Measurements from ENCODE around the gene ZSWIM2. TPM values are rescaled to one million over a fixed set of nuclear protein-coding genes. Genes with fewer than 3 reads are reported as not detected.
A peak's percentile ranks its signal among the peaks of the same experiment; 100 is the strongest.

Gene ZSWIM2
- total RNA-seq, 1 experiment from 2014 or later, result not detected

GRCh38 chr2:186868344-186868743, 19.4 kb upstream of the ZSWIM2 start:
- Histone ChIP-seq H3K9me2 (ENCODE audit: insufficient read depth) (no peaks in the 10 kb centered on the region), H3K27ac (no peak overlapping the region), H3K4me2 (no peak overlapping the region), H3K4me1 (replicated peaks; ENCODE audit: insufficient read depth) (no peaks in the 10 kb centered on the region), H2AFZ (no peak overlapping the region), H3K27me3 (ENCODE audit: insufficient read depth, low read depth) (no peaks in the 10 kb centered on the region), H3K36me3 (ENCODE audit: low read depth) (no peaks in the 10 kb centered on the region), H3K9me3 (ENCODE audit: insufficient read depth, low read depth) (no peaks in the 10 kb centered on the region), H3F3A (ENCODE audit: insufficient read depth, low read depth) (no peaks in the 10 kb centered on the region), H3K79me2 (ENCODE audit: low read depth) (no peaks in the 10 kb centered on the region), H4K20me1 (ENCODE audit: insufficient read depth) (no peaks in the 10 kb centered on the region), H3K4me3 (no peak overlapping the region)
- no TSS peak for BruUV-seq (replicated peaks)
- DNase-seq, result no peak
- POLR2A ChIA-PET (ENCODE audit: unreplicated experiment), result no interaction called here
- TF ChIP-seq EZH2 (IDR thresholded peaks at IDR 0.05; ENCODE audit: low read depth), result no peak
- TF ChIP-seq CTCF (conservative IDR thresholded peaks at IDR 0.05), result no peak
- intact Hi-C loops (cut with micrococcal nuclease; ENCODE audit: unreplicated experiment), result no loop called here
- CTCF ChIA-PET, result no interaction called here

DNA sequence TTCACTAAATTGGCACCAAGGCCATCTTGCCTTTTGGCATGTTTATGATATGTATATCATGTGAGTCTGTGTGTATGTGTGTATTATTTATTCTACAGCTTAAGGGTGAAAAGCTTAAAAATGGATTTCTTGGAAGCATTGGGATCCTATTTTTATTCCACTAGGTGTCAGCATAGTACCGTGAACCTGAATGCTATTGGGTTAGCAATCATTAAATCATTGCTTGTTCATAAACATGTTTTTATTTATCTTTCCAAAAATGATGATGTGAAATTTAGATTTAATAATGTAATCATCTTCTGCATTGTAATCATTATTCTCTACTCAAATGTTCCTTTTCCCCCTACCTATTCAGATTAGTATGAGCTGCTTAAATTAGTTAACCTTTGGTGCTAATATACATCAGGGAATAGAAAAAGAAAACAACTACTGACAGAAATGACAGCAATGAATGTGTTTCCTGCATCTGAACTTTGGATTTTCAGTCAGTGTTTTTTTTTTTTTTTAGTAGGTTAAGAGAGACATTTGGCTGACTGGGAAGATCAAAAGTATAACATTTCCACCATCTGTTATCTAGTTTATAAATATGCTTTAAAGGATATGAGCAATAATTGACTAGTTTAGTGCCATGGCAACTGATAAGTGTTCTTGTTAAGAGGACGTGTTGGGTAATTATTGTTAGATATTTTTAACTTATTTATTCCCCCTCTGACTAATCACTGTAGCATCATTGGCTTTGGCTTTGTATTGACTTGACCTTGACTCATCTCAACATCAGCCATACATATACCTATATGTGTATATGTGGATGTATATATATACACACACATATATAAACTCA, 14.1 kb upstream of the ZSWIM2 start:
- no peaks in the 10 kb centered on the region for H3F3A ChIP-seq (ENCODE audit: insufficient read depth, low read depth)
- H3K27me3 ChIP-seq (ENCODE audit: insufficient read depth, low read depth), result no peaks in the 10 kb centered on the region
- no peaks in the 10 kb centered on the region for H3K79me2 ChIP-seq (ENCODE audit: low read depth)
- no peaks in the 10 kb centered on the region for H4K20me1 ChIP-seq (ENCODE audit: insufficient read depth)
- no peak overlapping the region for H3K27ac ChIP-seq
- ChIA-PET CTCF (interaction anchor here (0.7 kb wide), 1 partner anchor 585 kb away, joined by 4 read pairs; the partner anchor contains the start of gene CALCRL), POLR2A (ENCODE audit: unreplicated experiment) (no interaction called here)
- no peak overlapping the region for H3K4me3 ChIP-seq
- TF ChIP-seq EZH2 (IDR thresholded peaks at IDR 0.05; ENCODE audit: low read depth) (no peak), CTCF (conservative IDR thresholded peaks at IDR 0.05) (peak; percentile 74)
- no peak for DNase-seq
- H3K4me1 ChIP-seq (replicated peaks; ENCODE audit: insufficient read depth), result no peaks in the 10 kb centered on the region
- intact Hi-C loops (cut with micrococcal nuclease; ENCODE audit: unreplicated experiment), result loop anchor here (1.0 to 5.0 kb wide), 3 partner anchors 91 to 719 kb away; no protein-coding TSS in a partner anchor
- no peaks in the 10 kb centered on the region for H3K36me3 ChIP-seq (ENCODE audit: low read depth)
- no peaks in the 10 kb centered on the region for H3K9me3 ChIP-seq (ENCODE audit: insufficient read depth, low read depth)
- H2AFZ ChIP-seq, result no peak overlapping the region
- no peak overlapping the region for H3K4me2 ChIP-seq
- no peaks in the 10 kb centered on the region for H3K9me2 ChIP-seq (ENCODE audit: insufficient read depth)
- no TSS peak for BruUV-seq (replicated peaks)

GRCh38 chr2:186855216-186855615, 6.2 kb upstream of the ZSWIM2 start:
- Histone ChIP-seq H3K4me3 (no peak overlapping the region), H3K27ac (no peak overlapping the region), H3K4me1 (replicated peaks; ENCODE audit: insufficient read depth) (no peaks in the 10 kb centered on the region), H2AFZ (no peak overlapping the region), H3K27me3 (ENCODE audit: insufficient read depth, low read depth) (no peaks in the 10 kb centered on the region), H3K9me2 (ENCODE audit: insufficient read depth) (no peaks in the 10 kb centered on the region), H3K9me3 (ENCODE audit: insufficient read depth, low read depth) (no peaks in the 10 kb centered on the region), H3F3A (ENCODE audit: insufficient read depth, low read depth) (no peaks in the 10 kb centered on the region), H3K79me2 (ENCODE audit: low read depth) (no peaks in the 10 kb centered on the region), H3K4me2 (no peak overlapping the region), H3K36me3 (ENCODE audit: low read depth) (no peaks in the 10 kb centered on the region), H4K20me1 (ENCODE audit: insufficient read depth) (no peaks in the 10 kb centered on the region)
- no TSS peak for BruUV-seq (replicated peaks)
- DNase-seq, result no peak
- ChIA-PET CTCF (no interaction called here), POLR2A (ENCODE audit: unreplicated experiment) (no interaction called here)
- intact Hi-C loops (cut with micrococcal nuclease; ENCODE audit: unreplicated experiment), result no loop called here
- TF ChIP-seq EZH2 (IDR thresholded peaks at IDR 0.05; ENCODE audit: low read depth), result no peak
- TF ChIP-seq CTCF (conservative IDR thresholded peaks at IDR 0.05), result no peak

Data from PC-9 (cell line).